OCI-M2 (cell line): ENCODE results near the gene TBK1.
"Not testable (repeated sequence)": the region's sequence is repeated elsewhere in the genome, so short reads cannot be mapped to it uniquely, and the experiment has no call there.

Source experiments
- DNase-seq: peaks from one replicate; lab custom pipeline; 2025; ENCODE audit not compliant: unreplicated experiment; lab: John Stamatoyannopoulos, UW

TBK1 gene

DNA sequence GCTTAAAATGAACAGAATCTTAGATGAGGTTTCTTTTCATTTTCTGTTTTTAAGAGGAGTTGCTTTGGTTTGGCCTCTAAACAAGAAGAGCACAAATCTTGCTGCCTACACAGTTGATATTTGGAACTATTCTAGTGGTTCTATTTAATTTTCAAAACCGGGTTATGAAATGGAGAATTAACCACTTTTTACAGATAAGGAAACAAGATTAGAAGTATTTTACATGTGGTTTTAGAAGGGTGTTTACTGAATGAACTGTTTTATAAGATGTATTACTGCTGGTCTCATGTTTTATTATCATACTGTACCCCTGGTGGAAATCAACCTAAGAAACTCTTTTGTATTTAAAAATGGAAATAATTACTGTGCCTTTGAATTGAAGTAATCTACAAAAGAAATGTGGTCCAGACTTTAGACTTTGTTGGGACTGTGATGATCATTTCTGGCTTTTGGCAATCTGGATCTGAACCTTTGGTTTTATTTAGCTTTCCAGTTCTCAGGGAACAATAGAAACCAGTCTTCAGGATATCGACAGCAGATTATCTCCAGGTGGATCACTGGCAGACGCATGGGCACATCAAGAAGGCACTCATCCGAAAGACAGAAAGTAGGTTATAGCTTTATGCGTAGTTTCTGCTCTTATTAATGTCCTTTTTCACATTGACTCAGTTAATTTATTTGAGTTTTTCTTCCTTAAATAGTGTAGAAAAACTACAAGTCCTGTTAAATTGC lies 43.2 kb downstream of the TBK1 start:
- DNase-seq = no peak

DNA sequence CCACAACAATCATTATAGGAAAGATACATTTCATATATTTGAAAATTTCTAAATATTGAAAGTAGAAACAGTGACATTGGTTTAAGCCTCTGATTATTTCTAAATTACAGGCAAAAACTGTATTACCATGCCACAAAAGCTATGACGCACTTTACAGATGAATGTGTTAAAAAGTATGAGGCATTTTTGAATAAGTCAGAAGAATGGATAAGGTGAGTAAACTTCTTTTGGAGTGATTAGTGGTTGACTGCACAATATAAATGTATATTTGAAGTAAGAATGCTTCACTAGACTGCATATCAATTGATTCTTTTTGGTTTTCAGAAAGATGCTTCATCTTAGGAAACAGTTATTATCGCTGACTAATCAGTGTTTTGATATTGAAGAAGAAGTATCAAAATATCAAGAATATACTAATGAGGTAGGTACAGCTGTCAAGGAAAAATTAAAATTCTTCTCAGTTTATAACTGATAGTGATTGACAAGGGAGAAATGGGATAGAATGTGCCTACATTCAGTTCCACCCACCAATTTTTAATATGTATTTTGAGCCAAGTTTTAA lies 45.0 kb downstream of the TBK1 start:
- DNase-seq = no peak

DNA sequence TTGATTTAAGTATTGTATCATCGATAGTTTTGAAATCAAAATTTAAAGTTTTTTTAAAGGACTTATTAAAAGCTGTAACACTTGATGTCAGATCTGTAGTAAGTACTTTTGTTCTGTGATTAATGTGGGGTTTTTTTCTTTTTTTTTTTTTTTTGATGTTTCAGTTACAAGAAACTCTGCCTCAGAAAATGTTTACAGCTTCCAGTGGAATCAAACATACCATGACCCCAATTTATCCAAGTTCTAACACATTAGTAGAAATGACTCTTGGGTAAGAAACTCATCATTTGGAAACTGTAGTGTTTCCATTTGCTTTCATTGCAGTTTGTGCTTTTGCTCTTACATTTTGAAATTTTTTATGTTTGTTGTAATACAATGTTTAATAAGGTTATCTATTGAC lies 45.6 kb downstream of the TBK1 start:
- DNase-seq = no peak

DNA sequence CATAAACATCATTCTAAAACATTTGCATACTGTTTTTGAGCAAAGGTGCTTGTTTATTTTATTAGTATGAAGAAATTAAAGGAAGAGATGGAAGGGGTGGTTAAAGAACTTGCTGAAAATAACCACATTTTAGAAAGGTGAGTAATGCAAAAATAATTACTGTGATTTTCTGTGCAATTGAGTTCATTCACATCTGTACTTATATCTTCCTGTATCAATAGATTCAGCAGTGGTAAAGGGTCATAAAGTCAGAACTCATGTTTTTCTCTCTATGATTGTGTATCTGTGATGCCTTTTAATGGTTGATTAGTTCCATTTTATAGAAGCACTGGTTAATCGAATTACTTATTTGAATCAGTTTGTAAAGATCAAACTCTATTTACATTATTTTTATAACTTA lies 46.0 kb downstream of the TBK1 start:
- DNase-seq = no peak

DNA sequence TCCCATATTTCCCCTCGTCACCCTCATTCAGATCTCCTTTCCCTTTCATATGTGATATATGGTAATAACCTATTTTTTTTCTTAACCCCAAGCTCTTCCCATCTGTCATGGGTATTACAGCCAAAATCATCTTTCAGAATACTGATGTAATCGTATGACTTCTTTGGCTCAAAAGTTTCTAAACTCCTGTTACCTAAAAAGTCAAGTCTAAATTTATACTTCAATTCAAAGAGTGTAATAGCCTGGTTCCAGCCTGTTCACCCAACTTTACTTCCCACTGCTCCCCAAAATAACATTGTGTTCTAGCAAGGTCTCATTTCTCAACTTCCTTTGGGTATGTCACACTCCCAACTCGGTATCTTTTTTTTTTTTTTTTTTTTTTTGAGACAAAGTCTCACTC lies 48.5 kb downstream of the TBK1 start:
- no peak for DNase-seq

DNA sequence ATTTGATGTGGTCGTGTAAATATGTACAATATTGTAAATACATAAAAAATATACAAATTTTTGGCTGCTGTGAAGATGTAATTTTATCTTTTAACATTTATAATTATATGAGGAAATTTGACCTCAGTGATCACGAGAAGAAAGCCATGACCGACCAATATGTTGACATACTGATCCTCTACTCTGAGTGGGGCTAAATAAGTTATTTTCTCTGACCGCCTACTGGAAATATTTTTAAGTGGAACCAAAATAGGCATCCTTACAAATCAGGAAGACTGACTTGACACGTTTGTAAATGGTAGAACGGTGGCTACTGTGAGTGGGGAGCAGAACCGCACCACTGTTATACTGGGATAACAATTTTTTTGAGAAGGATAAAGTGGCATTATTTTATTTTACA lies 49.6 kb downstream of the TBK1 start:
- DNase-seq = no peak

DNA sequence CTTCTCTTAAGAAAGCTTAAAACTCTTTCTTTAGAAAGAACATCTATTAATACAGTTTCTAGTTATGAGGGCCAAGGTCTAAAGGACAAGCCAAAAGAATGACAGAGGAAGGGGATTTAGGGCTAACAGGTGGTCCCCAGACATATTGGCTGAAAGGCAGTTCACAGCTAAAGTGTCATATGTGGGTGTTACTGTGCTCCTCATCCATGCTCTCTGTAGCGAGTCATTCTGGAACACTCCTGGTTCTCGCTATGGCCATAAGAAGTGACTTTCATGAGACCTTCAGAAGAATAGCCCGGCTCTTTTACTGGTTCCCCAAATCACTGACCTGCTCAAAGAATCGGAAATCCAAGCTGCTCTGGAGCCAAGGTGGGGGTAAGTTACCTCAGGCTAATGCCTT lies 55.0 kb downstream of the TBK1 start:
- DNase-seq = no peak

DNA sequence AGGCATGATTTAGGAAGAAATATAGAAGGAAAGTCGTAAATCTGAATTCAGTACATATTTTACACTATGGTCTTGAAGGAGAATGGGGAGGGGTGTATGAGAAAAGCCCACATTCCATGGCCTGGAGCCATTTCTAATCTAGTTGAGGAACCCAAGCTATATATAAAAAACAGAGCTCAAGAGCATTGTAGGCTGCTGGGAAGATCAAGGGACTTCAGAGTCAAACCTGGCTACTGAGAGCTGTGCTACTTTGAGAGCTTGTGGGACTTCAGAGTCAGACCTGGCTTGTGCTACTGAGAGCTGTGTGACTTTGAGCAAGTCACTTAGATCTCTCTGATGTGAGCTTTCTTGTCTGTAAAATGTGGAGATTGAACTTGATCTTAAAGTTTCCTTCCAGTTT lies 58.7 kb downstream of the TBK1 start:
- no peak for DNase-seq

DNA sequence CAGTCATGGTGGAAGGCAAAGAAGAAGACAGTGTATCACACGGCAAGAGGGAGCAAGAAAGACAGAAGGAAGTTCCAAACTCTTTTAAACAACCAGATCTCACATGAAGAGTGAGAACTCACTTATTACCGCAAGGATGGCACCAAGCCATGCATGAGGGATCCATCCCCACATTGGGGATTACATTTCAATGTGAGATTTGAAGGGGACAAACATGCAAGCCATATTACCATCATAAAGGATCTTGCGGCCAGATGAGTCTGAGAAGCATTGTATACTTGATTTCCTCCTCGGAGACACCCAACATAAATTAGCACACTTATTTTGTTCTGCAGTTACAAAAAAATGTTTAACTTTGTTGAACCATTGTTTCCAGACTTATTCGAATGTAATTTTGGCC lies 66.5 kb downstream of the TBK1 start:
- DNase-seq = no peak

DNA sequence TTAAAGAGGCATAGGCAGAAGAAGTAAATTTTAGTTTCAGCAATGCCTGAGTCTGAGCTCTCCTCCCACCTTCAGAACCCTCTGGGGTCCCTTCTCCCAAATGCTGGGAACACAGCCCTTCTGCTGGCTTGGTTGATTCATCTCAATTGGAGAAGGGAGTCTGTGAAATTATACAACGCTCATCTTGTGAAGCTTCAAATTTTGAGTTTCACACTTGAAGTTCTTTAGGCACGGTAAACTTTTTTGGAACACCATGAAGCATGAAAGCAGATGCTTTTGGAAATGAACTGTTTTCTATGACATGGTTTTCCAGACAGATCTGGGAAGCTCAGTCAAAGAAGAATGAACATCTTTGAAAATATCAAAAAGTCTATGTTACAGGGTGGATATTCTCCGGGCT lies 69.9 kb downstream of the TBK1 start:
- no peak for DNase-seq

DNA sequence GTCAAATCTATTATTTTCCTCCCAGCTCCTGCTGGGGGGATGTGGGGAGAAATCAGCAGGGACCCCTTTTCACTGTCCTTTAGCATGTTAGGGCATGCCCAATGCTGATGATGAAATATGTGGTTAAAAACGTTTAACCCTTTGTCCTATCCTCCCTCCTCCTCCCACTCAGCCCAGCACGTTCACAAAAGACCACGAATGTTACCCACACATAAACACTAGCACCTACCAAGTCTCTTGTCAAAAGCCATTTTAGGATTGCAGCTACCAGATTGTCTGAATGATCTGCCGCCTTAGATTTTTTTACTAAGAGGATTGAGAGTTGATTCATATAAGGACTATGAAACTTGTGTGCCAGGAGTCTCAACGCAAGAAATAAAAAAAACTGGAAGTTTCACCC lies 70.4 kb downstream of the TBK1 start:
- no peak for DNase-seq

DNA sequence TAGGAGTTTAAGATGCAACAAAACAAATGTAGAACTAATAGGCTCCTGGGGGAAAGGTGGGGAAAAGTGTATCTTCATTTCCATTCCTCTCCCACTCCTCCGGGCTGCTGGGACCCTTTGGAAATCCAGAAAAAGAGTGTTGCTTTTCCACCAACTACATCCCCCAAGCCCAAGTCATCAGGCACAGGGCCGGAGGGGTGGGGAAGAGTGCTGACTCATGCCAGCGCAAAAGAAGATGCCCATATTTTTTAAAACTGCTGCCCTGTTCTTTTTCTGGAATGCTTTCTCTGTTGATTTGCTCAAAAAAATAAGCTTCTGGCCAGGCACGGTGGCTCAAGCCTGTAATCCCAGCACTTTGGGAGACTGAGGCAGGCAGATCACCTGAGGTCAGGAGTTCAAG lies 70.9 kb downstream of the TBK1 start:
- no peak for DNase-seq

DNA sequence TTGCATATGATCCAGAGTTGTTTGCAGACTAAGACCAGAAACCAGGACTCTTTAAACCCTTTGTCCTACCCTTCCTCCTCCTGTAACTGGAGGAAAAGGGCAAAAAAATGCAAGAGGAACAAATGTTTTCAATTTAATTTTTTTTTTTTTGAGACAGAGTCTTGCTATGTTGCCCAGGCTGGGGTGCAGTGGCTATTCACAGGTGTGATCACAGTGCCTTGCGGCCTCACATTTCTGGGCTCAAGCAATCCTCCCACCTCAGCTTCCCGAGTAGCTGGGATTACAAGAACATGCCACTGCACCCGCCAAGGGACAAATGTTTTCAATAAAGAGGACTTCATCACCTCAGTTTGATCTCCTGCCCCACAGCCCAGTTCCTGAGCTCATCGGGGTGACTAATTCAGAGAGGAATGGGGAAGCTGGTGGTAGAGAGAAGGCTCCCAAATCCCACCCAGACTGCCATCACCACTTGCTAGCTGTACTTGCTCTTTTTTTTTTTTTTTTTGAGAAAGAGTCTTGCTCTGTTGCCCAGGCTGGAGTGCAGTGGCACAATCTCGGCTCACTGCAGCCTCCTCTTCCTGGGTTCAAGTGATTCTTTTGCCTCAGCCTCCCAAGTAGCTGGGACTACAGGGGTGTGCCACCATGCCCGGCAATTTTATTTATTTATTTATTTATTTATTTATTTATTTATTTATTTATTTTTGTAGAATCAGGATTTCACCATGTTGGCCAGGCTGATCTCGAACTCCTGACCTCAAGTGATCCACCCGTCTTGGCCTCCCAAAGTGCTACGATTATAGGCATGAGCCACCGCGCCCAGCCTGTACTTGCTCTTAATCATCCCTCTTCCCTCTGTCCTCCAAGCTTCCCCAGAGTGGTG lies 71.9 kb downstream of the TBK1 start:
- not testable (repeated sequence) for DNase-seq

DNA sequence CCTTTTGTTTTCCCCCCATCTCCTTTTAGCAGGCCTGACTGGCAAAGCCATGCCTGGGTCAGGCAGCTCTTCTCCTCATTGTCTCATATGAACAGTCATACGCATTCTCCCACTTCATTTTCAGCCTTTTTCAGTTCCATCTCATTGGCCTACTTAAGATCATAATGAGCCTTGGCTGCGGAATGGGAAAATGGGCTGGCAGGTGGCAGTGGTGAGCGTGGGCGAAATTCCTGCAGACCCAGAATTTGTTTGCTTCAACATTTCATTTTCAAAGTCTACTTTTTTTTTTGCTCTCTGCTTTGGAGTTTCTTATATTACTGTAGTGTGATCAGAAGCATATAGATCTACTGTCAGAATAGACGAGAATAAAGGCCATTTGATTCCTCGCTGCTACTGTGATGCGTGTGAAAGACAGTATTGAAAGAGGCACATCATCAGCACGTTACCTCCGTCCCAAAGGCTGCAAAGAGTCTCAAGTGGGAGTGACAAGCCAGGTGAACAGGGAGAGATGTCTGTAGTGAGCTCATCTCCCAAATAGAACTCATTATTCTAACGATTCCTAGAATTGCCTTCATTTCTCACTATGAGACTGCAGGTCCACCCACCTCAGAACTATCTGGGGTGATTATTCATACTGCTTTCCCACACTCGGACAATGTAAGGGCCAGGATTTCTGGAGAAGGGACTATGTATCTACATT lies 73.7 kb downstream of the TBK1 start:
- no peak for DNase-seq

DNA sequence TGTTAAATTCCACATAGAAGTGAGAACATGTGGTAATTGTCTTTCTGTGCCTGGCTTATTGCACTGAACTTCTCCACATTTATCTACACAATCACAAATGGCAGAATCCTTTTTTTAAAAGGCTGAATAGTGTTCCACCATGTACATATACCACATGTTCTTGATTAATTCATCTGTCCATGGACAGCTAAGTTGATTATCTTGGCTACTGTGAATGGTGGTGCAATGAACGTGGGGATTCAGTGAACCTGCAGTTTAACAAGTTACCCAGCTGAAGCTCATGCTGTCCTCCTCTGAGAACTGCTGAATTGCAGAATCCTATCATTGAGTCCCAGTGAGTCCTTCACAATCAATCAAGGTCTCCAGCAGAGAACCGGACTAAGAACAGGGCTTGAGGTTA lies 74.9 kb downstream of the TBK1 start:
- no peak for DNase-seq

DNA sequence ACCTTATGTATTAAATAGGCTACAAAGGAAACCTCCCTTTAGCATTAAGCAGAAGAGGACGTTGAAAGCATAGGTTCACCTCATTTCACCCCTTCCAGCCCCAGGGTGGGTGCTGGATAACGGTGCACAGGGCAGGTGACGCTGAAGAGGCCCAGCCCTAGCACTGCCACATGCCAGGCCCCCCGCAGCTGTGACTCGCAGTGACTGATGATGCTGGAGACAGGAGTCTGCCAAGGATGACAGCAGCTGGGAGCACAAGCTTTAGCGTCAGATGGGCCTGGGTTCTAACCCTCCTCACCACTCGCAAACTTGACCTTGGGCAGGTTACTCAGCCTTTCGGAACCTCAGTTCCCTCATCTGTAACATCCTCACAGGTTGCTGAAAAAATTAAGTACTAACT lies 76.7 kb downstream of the TBK1 start:
- no peak for DNase-seq

DNA sequence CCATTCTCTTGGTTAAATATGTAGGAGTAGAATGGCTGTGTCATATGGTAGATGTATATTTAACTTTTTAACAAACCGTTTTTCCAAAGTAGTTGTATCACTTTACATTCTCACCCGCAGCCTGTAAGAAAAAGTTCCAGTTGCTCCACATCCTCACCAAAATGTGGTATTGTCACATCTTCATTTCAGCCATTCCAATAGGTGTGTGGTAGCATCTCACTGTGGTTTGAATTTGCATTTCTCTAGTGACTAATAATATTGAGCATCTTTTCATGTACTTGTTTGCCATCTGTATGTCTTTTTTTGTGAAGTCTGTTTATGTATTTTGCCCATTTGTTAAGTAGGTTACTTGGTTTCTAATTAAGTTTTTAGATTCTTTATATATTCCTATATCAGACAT lies 78.6 kb downstream of the TBK1 start:
- DNase-seq = no peak

DNA sequence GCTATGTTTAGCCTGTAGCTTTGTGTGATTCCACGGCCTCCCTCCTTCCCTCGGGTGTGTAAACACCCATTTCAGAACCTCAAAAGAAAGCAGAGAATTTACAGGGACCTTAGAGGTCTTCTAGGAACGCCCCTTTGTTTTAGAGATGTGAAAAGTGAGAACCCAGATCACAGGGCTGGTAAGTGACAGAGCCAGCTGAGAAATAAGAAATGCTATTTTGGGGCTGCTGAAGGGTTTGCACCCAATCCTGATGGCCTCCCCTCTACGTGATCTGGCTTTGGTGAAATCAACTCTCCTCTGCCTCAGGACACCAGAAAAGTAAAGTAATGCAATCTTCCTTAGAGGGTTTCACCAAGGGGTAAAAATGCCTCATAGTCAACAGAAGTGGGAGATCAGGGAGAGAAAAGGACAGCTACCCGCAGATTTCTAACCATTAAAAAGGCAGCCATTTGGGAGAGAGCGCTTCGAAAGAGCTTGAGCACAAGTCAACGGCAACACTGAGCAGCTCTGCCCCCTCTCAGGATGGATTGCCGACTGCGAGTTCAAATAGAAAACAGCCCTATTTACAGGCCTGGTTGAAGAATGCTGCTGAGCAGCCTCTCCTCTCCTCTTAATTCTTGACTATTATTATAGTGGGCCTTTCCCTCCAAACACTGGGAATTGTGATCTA lies 79.9 kb downstream of the TBK1 start:
- DNase-seq = no peak

DNA sequence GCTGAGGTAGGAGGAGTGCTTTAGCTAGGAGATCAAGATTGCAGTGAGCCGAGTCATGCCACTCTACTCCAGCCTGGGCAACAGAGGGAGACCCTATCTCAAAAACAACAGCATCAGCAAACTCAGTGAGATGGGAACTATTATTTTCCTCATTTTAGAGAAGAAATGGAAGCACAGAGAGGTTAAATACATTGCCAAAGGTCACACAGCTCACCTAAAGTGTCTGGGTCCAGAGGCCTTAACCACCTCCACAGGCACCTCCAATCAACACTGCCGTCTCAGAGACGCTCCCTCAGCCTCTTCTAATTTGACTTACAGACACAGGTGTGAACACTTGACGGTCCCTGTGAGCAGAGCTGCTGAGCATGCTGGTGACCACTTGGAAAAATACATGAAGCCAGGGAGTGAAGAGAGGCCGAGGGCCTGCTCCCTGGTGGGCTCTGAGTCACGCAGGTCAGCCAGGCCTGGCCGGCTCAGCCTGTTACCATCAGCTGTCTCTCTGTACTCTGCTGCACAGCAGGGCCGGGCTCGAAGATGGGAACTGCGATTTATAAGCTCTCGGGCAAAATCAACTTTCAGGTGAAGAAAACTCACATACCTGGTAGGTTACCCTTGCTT lies 80.9 kb downstream of the TBK1 start:
- DNase-seq = no peak

DNA sequence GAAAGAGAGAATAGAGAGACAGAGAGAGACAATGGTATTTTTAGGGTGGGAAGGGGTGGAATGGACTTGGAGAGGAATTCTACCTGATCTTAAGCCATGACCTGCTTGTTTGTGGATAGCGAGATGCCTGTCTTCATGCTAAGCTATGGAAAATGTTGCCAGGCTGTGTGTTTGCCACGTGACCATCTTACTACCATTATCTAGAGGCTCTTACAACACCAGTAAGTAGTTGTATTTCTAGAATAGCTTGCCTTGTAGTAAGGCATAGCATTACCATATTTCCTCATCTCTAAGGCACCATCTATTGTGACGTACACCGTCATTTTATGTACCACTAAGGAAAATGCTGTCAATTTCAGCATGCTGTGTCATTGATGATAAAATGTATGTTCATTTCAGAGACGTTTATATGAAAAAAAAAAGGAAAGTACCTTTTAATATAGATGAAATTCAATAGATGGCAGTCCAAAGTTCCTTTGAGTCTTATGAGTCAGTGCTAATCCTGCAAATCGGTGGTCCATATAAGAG lies 82.8 kb downstream of the TBK1 start:
- DNase-seq = no peak
